HFF-Myc (cell line): ENCODE measurements around the gene SCAANT1.
A peak's percentile ranks its signal among the peaks of the same experiment; 100 is the strongest.

Experiments
- DNase-seq: peaks from one replicate; pipeline ENCODE4 v3.0.0-alpha.2; 2011; ENCODE audit warnings: low read depth; ENCODE audit errors: extremely low read depth
- H3K4me3 ChIP-seq: replicated peaks from 2 replicates; pipeline ENCODE4 v1.5.1; 2011; ENCODE audit warnings: low read depth, mild to moderate bottlenecking, control low read depth, low read length
- TF ChIP-seq, protein P1 (sequence below): IDR thresholded peaks from 2 replicates; pipeline ENCODE4 v1.5.1; 2012; ENCODE audit warnings: mild to moderate bottlenecking, low read depth, low read length, control low read depth; ENCODE audit errors: missing control alignments

Gene SCAANT1

DNA sequence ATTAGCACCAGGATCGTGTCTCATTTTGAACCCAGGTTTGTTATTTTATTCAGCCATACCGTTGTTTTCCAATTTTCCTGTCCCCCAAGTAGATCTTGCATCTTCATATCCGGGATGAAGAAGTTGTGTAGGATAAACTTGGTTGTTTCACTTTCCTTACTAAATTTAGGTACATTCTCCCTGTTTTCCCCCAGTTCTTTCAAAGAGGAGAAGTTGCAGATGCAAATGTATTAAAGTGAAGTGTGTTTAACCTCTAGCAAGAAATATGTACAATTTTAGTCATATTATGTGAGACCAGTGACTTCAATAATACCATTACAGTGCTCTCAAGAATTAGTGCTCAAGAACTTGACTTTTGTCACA is 47.2 kb downstream of the SCAANT1 start:
- DNase-seq, result no peak
- peak overlapping the region; percentile 56 for H3K4me3 ChIP-seq
- TF ChIP-seq, protein P1, sequence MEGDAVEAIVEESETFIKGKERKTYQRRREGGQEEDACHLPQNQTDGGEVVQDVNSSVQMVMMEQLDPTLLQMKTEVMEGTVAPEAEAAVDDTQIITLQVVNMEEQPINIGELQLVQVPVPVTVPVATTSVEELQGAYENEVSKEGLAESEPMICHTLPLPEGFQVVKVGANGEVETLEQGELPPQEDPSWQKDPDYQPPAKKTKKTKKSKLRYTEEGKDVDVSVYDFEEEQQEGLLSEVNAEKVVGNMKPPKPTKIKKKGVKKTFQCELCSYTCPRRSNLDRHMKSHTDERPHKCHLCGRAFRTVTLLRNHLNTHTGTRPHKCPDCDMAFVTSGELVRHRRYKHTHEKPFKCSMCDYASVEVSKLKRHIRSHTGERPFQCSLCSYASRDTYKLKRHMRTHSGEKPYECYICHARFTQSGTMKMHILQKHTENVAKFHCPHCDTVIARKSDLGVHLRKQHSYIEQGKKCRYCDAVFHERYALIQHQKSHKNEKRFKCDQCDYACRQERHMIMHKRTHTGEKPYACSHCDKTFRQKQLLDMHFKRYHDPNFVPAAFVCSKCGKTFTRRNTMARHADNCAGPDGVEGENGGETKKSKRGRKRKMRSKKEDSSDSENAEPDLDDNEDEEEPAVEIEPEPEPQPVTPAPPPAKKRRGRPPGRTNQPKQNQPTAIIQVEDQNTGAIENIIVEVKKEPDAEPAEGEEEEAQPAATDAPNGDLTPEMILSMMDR, result no peak

DNA sequence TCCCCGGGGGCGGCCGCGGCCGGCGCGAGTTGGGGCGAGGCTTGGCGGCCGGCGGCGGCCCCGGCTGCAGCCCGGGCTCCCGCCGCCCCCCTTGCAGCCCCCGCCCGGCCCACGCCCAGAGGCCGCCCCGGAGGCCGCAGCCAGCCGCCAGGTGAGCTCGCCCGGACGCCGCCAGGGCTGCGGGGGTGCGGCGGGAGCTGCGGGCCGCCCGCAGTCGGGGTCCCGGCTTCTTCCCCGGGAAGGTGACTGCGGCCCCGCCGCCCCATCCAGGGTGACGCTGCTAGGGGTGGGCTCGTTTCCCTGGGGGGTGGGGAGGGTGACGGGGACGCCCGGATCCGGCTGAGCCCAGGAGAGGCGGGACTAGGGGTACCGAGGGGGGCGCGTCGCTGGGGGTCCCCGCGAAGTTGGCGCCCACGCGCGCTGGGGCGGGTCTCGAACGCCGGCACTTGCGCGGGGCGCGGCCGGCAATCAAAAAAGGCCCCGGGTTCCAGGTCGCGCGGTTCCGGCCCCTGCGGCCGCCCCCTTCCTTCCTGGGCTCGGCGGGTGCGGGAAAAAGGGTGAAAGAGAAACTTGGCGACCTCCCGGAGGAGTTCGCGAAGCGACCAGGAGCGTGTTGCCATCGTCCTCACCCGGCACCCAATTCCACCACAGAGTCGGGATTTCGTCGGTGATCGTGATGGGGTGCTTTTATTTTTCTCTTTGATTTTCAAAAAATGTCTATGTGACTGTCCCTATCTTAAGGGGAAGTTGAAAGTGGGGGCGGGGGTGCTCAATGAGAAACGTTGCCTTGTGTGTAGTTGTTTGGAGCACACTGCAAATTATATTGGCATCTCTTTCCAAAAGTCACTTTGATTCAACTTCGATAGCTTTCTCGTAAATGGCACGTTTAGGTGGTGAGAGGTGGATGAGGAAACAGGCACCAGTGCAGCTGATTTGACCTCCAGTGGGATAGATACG is 47.9 kb downstream of the SCAANT1 start:
- TF ChIP-seq, protein P1, result no peak
- DNase-seq, result no peak
- peak overlapping the region; percentile 56 for H3K4me3 ChIP-seq

DNA sequence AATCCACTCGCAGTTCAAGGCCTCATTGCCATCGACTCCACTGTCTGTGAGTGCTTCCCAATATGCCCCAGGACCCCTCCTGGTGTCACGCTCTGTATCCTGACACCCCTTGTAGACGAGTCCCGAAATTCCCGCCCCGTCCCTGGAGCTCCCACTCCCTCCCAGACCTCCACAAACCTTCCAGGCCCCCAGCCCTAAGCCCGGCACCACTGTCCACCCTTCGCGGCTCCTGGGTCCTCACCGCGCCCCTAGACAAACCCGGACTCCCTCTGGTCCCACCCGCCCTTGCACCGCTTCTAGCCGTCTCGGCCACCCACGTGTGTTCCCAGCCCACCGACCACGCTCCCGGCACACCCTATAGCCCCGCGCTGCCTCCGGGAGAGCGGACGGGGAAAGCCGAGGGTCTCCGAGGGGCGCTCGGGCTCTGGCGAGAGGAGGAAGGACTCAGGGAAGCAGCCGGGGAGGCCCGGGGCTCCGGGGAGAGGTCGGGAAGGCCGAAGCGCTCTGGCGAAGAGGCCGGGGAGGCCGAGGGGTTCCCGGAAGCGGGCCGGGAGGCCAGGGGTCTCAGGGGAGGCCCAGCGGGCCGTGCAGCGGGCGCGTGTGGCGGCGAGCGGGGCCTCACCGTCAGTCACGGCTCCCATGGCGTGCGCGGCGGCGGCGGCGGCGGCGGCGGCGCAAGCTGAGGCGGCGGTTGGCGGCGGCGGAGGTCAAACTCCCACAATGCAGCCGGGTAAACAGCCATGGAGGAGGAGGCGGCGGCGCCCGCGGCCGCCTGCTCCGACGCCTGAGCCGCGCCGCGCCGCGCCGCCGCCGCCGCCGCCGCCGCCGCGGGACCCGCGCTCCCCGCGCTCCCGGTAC is 48.8 kb downstream of the SCAANT1 start, which contains the start of the genes ATXN7 and THOC7:
ATXN7 (plus strand) TSS at position 718 of the 858 bp plus-strand sequence. CDS start 48,732 bp downstream, outside the sequence.
THOC7 (minus strand) TSS at position 656 of the 858 bp plus-strand sequence; CDS start at position 641, 15 bp downstream.
- H3K4me3 ChIP-seq, result peak within 1 kb of the TSS; percentile 83
- DNase-seq, result no peak
- TF ChIP-seq, protein P1, result no peak

DNA sequence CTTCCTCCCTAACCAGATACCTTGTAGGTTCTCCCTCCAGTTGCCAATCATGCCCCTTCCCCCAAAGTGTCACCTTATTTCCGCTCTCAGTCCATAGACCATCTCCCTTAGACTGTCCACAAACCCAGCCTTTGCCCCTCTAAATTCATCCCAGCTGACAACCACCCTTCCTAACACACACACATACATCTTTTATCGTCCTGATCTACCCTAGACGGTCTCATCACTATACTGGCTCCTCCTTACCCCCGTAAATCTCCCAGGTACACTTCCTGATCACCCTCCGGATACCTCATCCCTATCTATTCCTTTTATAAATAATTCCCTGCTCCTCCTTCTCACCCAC is 49.4 kb downstream of the SCAANT1 start:
- peak overlapping the region; percentile 83 for H3K4me3 ChIP-seq
- no peak for DNase-seq
- TF ChIP-seq, protein P1, result no peak
